Fibroblast of pulmonary artery (primary cell): ENCODE measurements around the gene C2.
A peak's percentile ranks its signal among the peaks of the same experiment; 100 is the strongest.
"Not testable (repeated sequence)": the region's sequence is repeated elsewhere in the genome, so short reads cannot be mapped to it uniquely, and the experiment has no call there.

Experiments used
- DNase-seq: peaks from one replicate; pipeline ENCODE4 v3.0.0-alpha.2; 2010; ENCODE audit warnings: low read depth
- H3K4me3 ChIP-seq: replicated peaks from 2 replicates; pipeline ENCODE4 v1.5.1; 2011; ENCODE audit warnings: low read depth, mild to moderate bottlenecking, control low read depth, low read length, moderate library complexity
- TF ChIP-seq, protein P1 (sequence below): IDR thresholded peaks from 2 replicates; pipeline ENCODE4 v1.5.1; 2011; ENCODE audit warnings: mild to moderate bottlenecking, control low read depth, low read length, inconsistent platforms; ENCODE audit errors: missing control alignments

C2 gene

DNA sequence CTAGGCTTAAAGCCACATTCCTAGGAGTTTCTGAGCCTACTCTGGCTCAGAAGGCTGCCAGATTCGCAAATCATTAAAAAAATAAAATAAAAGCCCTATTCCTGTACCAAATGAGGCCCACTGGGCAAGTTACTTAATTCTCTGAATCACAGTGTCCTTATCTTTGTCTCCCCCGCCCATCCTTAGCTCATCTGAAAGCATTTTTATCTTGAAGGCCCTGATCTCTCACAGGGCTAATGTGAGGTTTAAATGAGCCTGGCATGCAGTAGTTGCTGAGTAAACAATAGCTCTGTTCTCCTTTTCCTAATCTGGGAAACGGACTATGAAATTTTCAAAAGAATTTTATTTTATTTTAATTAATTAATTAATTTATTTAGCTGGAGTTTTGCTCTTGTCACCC is 23.6 kb upstream of the C2 start:
- DNase-seq, result peak; percentile 48
- TF ChIP-seq, protein P1, sequence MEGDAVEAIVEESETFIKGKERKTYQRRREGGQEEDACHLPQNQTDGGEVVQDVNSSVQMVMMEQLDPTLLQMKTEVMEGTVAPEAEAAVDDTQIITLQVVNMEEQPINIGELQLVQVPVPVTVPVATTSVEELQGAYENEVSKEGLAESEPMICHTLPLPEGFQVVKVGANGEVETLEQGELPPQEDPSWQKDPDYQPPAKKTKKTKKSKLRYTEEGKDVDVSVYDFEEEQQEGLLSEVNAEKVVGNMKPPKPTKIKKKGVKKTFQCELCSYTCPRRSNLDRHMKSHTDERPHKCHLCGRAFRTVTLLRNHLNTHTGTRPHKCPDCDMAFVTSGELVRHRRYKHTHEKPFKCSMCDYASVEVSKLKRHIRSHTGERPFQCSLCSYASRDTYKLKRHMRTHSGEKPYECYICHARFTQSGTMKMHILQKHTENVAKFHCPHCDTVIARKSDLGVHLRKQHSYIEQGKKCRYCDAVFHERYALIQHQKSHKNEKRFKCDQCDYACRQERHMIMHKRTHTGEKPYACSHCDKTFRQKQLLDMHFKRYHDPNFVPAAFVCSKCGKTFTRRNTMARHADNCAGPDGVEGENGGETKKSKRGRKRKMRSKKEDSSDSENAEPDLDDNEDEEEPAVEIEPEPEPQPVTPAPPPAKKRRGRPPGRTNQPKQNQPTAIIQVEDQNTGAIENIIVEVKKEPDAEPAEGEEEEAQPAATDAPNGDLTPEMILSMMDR, result no peak
- no peak overlapping the region for H3K4me3 ChIP-seq

DNA sequence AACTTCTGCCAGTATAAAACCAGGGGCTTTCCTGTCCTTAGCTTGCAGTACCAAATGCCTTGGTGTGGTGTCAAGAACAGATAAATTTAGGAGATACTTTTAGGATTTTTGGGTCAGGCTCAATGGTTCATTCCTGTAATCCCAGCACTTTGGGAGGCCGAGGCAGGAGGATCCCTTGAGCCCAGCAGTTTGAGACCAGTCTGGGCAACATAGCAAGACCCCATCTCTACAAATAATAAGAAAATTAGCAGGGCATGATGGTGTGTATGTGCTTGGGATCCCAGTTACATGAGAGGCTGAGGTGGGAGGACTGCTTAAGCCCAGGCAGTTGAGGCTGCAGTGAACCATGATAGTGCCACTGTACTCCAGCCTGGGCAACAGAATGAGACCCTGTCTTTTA is 22.5 kb upstream of the C2 start:
- DNase-seq, result no peak
- TF ChIP-seq, protein P1, result no peak

DNA sequence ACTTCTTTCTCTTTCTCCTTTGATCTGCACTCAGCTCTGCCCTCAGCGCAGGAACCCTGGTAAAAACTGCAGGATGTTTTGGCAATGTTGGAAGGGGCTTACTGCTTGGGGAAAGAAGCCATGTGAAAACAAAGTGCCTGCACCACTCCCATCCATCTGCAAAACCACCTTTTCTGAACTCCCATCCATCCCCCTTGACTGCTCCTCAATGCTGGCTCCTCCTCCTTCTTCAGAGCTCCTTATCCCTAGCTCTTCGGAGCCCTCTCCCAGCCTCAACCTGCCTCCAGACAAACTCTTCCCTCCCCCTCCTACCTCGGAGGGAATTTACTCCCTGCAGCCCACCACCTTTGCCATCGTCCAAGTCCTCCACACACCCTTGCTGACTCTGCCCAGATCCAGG is 21.4 kb upstream of the C2 start:
- no peak for DNase-seq
- TF ChIP-seq, protein P1, result no peak
- H3K4me3 ChIP-seq, result no peak overlapping the region

More for the DNA sequence above, 22.5 kb upstream of the C2 start:
- H3K4me3 ChIP-seq, result no peak overlapping the region

DNA sequence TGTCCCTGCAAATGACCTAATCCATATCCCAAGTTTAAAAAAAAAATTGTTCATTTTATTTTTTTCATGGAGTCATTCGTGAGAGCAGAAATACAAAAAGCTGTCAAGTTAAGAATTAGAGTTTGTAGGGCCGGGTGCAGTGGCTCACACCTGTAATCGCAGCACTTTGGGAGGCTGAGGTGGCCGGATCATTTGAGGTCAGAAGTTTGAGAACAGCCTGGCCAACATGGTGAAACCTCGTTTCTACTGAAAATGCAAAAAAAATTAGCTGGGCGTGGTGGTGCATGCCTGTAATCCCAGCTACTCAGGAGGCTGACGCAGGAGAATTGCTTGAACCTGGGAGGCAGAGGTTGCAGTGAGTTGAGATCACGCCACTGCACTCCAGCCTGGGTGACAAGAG is 20.8 kb upstream of the C2 start:
- H3K4me3 ChIP-seq, DNase-seq: not testable (repeated sequence)

DNA sequence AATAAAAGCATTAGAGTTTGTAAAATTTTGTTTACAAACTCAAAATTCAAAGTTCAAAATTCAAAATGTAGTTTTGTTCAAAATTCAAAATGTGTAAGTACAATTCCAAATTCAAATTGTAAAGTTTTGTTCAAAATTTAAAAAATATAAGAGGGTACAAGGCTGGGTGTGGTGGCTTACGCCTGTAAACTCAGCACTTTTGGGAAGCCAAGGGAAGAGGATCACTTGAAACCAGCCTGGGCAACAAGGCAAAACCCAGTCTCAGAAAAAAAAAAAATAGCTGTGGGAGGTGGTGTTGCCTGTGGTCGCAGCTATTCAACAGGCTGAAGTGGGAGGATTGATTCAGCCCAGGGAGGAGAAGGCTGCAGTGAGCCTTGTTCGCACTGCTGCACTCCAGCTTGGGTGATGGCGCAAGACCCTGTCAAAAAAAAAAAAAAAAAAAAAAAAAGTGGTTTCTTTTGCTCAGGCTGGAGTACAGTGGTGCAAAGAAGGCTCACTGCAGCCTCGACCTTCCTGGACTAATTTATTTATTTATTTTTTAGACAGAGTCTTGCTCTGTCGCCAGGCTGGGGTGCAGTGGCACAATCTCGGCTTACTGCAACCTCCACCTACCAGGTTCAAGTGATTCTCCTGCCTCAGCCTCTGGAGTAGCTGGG is 20.2 kb upstream of the C2 start:
- peak; percentile 96 for DNase-seq
- TF ChIP-seq, protein P1, result no peak
- no peak overlapping the region for H3K4me3 ChIP-seq

DNA sequence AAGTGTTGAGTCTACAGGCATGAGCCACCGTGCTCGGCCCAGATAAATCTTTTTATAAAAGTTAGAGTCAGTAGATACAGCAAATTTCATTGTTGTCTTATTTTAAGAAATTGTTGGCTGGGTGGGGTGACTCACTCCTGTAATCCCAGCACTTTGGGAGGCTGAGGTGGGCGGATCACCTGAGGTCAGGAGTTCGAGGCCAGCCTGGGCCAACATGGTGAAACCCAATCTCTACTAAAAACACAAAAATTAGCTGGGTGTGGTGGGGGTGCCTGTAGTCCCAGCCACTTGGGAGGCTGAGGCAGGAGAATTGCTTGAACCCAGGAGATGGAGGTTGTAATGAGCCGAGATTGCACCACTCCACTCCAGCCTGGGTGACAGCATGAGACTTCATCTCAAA is 19.3 kb upstream of the C2 start:
- DNase-seq, H3K4me3 ChIP-seq: not testable (repeated sequence)

DNA sequence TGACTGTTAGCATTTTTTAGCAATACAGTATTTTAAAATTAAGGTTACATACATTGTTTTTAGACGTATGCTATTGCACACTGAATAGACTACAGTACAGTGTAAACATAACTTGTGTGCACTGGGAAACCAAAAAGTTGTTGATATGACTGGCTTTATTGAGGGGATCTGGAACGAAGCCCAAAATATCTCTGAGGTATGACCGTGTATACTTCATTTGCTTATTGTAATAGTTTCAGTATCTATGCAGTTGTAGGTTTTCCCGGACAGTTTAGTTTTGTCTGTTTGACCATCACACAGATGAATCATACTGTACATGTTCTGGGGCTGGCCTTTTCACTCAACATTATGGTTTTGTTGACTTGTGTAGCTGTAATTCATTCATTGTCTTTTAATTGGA is 18.7 kb upstream of the C2 start:
- no peak overlapping the region for H3K4me3 ChIP-seq
- DNase-seq, result peak; percentile 50
- TF ChIP-seq, protein P1, result no peak

DNA sequence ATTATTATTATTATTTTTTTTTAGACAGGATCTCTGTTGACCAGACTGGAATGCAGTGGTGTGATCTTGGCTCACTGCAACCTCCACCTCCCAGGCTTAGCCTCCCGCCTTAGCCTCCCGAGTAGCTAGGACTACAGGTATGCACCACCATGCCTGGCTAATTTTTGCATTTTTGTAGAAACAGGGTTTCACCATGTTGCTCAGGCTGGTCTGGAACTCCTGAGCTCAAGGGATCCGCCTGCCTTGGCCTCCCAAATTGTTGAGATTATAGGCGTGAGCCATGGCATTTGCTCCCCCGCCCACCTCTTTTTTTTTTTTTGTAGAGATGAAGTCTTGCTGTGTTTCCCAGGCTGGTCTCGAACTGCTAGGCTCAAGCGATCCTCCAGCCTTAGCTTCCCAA is 18.2 kb upstream of the C2 start:
- not testable (repeated sequence) for H3K4me3 ChIP-seq, DNase-seq
